Measurements from ENCODE around the gene EZH2.

The EZH2 gene

GRCh38 chr7:148828965-148829364 is 55.1 kb downstream of the EZH2 start:
- no peak for DNase-seq (ENCODE audit: low read depth)
- no peak overlapping the region for H3K4me3 ChIP-seq (ENCODE audit: control insufficient read depth, low read depth, low read length)
- TF ChIP-seq CTCF (conservative IDR thresholded peaks at IDR 0.05; ENCODE audit: control insufficient read depth, insufficient read depth, low read depth, low read length) = no peak

GRCh38 chr7:148825338-148825737 is 58.8 kb downstream of the EZH2 start:
- no peak overlapping the region for H3K4me3 ChIP-seq (ENCODE audit: control insufficient read depth, low read depth, low read length)
- DNase-seq (ENCODE audit: low read depth) = no peak
- TF ChIP-seq CTCF (conservative IDR thresholded peaks at IDR 0.05; ENCODE audit: control insufficient read depth, insufficient read depth, low read depth, low read length) = no peak

GRCh38 chr7:148824864-148825263 is 59.2 kb downstream of the EZH2 start:
- no peak for DNase-seq (ENCODE audit: low read depth)
- TF ChIP-seq CTCF (conservative IDR thresholded peaks at IDR 0.05; ENCODE audit: control insufficient read depth, insufficient read depth, low read depth, low read length) = no peak
- H3K4me3 ChIP-seq (ENCODE audit: control insufficient read depth, low read depth, low read length) = no peak overlapping the region

GRCh38 chr7:148821422-148821821 is 62.7 kb downstream of the EZH2 start:
- no peak for TF ChIP-seq CTCF (conservative IDR thresholded peaks at IDR 0.05; ENCODE audit: control insufficient read depth, insufficient read depth, low read depth, low read length)
- H3K4me3 ChIP-seq (ENCODE audit: control insufficient read depth, low read depth, low read length) = no peak overlapping the region
- DNase-seq (ENCODE audit: low read depth) = no peak

GRCh38 chr7:148819697-148820360 is 64.3 kb downstream of the EZH2 start:
- no peak for TF ChIP-seq CTCF (conservative IDR thresholded peaks at IDR 0.05; ENCODE audit: control insufficient read depth, insufficient read depth, low read depth, low read length)
- DNase-seq (ENCODE audit: low read depth) = peak; percentile 45
- H3K4me3 ChIP-seq (ENCODE audit: control insufficient read depth, low read depth, low read length) = no peak overlapping the region

- DNase-seq (ENCODE audit: low read depth) = no peak
- H3K4me3 ChIP-seq (ENCODE audit: control insufficient read depth, low read depth, low read length) = no peak overlapping the region
- TF ChIP-seq CTCF (conservative IDR thresholded peaks at IDR 0.05; ENCODE audit: control insufficient read depth, insufficient read depth, low read depth, low read length) = no peak
Observed at GRCh38 chr7:148815612-148816011, 68.5 kb downstream of the EZH2 start.
